GM12878 (cell line): ENCODE measurements around the gene CUL1. TPM values are rescaled to one million over a fixed set of nuclear protein-coding genes. Genes with fewer than 3 reads are reported as not detected.

Experiments
- ATAC-seq: fragments of 200-7000 bp; cut with Tn5 transposase; 3 replicates; pipeline ENCODE4 v1.9.1; 2020; ENCODE audit warnings: mild to moderate bottlenecking, moderate library complexity
- BruUV-seq: library from RNA; stranded (reverse); fragments of 400-500 nt; replicated peaks from 2 replicates; lab custom pipeline; 2021; lab: Mats Ljungman, UMichigan
- CTCF ChIA-PET: fragments of 300-600 bp; sonication (Branson Sonifier 250); formaldehyde crosslinking; extraction: SDS; loops from one replicate; lab custom pipeline; 2021; ENCODE audit warnings: inconsistent platforms; lab: Yijun Ruan, JAX
- POLR2A ChIA-PET: fragments of 350-600 bp; formaldehyde crosslinking; extraction: SDS; loops from one replicate; lab custom pipeline; 2021; ENCODE audit warnings: inconsistent platforms; lab: Charles Lee
- RAD21 ChIA-PET: fragments of 300-600 bp; sonication (Branson Sonifier 250); formaldehyde crosslinking; loops from one replicate; lab custom pipeline; 2023; ENCODE audit warnings: antibody characterized with exemption; ENCODE audit not compliant: unreplicated experiment; lab: Charles Lee
- SMC1A ChIA-PET: fragments of 300-600 bp; sonication (Branson Sonifier 250); formaldehyde crosslinking; loops from one replicate; lab custom pipeline; 2023; ENCODE audit not compliant: unreplicated experiment, uncharacterized antibody; lab: Charles Lee
- DNase-seq: peaks from one replicate; pipeline ENCODE4 v3.0.0-alpha.2; 2011; ENCODE audit warnings: low read depth, low spot score
- FAIRE-seq: peaks from 3 replicates; lab custom pipeline; 2011; peaks lifted over from hg19 to GRCh38; lab: Jason Lieb, UNC
- H2AFZ ChIP-seq: 2 replicates; pipeline ENCODE4 v1.6.0; 2011; ENCODE audit warnings: low read depth, low read length, control low read depth; ENCODE audit not compliant: control insufficient read depth
- H3K27ac ChIP-seq: 2 replicates; pipeline ENCODE4 v1.5.1; 2011; ENCODE audit warnings: control low read depth; ENCODE audit not compliant: control insufficient read depth, insufficient read depth
- H3K27me3 ChIP-seq, 2 experiments: replicated peaks in 1 of 2; 2 replicates each; pipeline versions ENCODE4 v1.6.0 to v1.6.1; 2011; ENCODE audit warnings: low read length in 1 of 2; ENCODE audit not compliant: control insufficient read depth in 2 of 2, insufficient read depth in 2 of 2
- H3K36me3 ChIP-seq, 2 experiments: 2 replicates each; pipeline ENCODE4 v1.5.1; 2011; ENCODE audit warnings: low read length in 1 of 2; ENCODE audit not compliant: control insufficient read depth in 2 of 2, insufficient read depth in 2 of 2
- H3K4me1 ChIP-seq: 2 replicates; pipeline ENCODE4 v1.6.1; 2011; ENCODE audit warnings: mild to moderate bottlenecking, low read length, moderate library complexity, mixed read lengths; ENCODE audit not compliant: control insufficient read depth, insufficient read depth
- H3K4me2 ChIP-seq: 2 replicates; pipeline ENCODE4 v1.6.0; 2011; ENCODE audit warnings: control low read depth; ENCODE audit not compliant: control insufficient read depth, insufficient read depth
- H3K4me3 ChIP-seq: fragments of 200-600 bp; sonication (generic); 2 replicates; pipeline ENCODE4 v1.5.1; 2016
- H3K79me2 ChIP-seq: 2 replicates; pipeline ENCODE4 v1.6.0; 2011; ENCODE audit warnings: low read length; ENCODE audit not compliant: control insufficient read depth, insufficient read depth
- H3K9ac ChIP-seq: 2 replicates; pipeline ENCODE4 v1.8.0; 2011; ENCODE audit warnings: low read length, control low read depth, mixed read lengths; ENCODE audit not compliant: control insufficient read depth, insufficient read depth
- H3K9me3 ChIP-seq: replicated peaks from 3 replicates; pipeline ENCODE4 v1.5.1; 2011; ENCODE audit warnings: mild to moderate bottlenecking, low read length; ENCODE audit not compliant: control insufficient read depth, insufficient read depth
- H4K20me1 ChIP-seq: 2 replicates; pipeline ENCODE4 v1.6.0; 2011; ENCODE audit not compliant: control insufficient read depth, insufficient read depth
- NFXL1 ChIP-seq: fragments of 450-650 bp; IDR thresholded peaks from 2 replicates; pipeline ENCODE4 v1.6.1; 2017; ENCODE audit warnings: antibody characterized with exemption, mild to moderate bottlenecking, borderline replicate concordance
- NR2C1 ChIP-seq: fragments of 450-650 bp; IDR thresholded peaks from 2 replicates; pipeline ENCODE4 v1.6.1; 2017; ENCODE audit warnings: antibody characterized with exemption, mild to moderate bottlenecking, moderate library complexity
- PKNOX1 ChIP-seq: fragments of 450-650 bp; IDR thresholded peaks from 2 replicates; pipeline ENCODE4 v1.6.1; 2016; ENCODE audit warnings: mild to moderate bottlenecking
- POLR2AphosphoS2 ChIP-seq: IDR thresholded peaks from 2 replicates; pipeline ENCODE4 v1.6.1; 2011; ENCODE audit warnings: low read depth, mild to moderate bottlenecking, low read length, improper control_type of control experiment, moderate library complexity
- SMARCA5 ChIP-seq: fragments of 450-650 bp; IDR thresholded peaks from 2 replicates; pipeline ENCODE4 v1.6.1; 2017; ENCODE audit warnings: mild to moderate bottlenecking
- TCF3 ChIP-seq: IDR thresholded peaks from 2 replicates; pipeline ENCODE4 v1.6.1; 2012; ENCODE audit warnings: low read depth, mild to moderate bottlenecking, low read length, borderline replicate concordance; ENCODE audit not compliant: insufficient read depth
- USF2 ChIP-seq: IDR thresholded peaks from 2 replicates; pipeline ENCODE4 v1.6.1; 2011; ENCODE audit warnings: low read depth, low read length, improper control_type of control experiment, borderline replicate concordance
- YY1 ChIP-seq: IDR thresholded peaks from 2 replicates; pipeline ENCODE4 v1.6.1; 2011; ENCODE audit warnings: low read depth, mild to moderate bottlenecking, low read length
- ZBTB11 ChIP-seq: fragments of 450-650 bp; formaldehyde crosslinking; IDR thresholded peaks from 2 replicates; pipeline ENCODE4 v1.5.0; 2022; ENCODE audit warnings: mild to moderate bottlenecking, missing genetic modification characterization
- ZBTB40 ChIP-seq: fragments of 450-650 bp; IDR thresholded peaks from 2 replicates; pipeline ENCODE4 v1.6.1; 2016; ENCODE audit warnings: mild to moderate bottlenecking, moderate library complexity, borderline replicate concordance
- WGBS: methylation state at CpG from one replicate; pipeline ENCODE4 v1.1.6; 2016; ENCODE audit warnings: low lambda C conversion rate; ENCODE audit not compliant: insufficient replicate concordance, insufficient coverage; ENCODE audit errors: missing lambda C conversion rate; 5-methylcytosine and 5-hydroxymethylcytosine counted together
- in situ Hi-C: fragments of 300-500 bp; cut with MboI; formaldehyde crosslinking; loops from 9 replicates; pipeline ENCODE4 v1.14.3; 2018; ENCODE audit warnings: mixed read lengths
- intact Hi-C: fragments of 100-400 bp; cut with micrococcal nuclease; formaldehyde crosslinking; loops from one replicate; pipeline ENCODE4 v1.14.2; 2022; ENCODE audit not compliant: unreplicated experiment
- polyA plus RNA-seq, 11 experiments: library from polyadenylated mRNA; depleted of rRNA in 4 of 11; unstranded in 6 of 11; stranded (reverse) in 5 of 11; fragments of >200 nt; fragmentation: Nextera tagmentation in 4 of 11; fragmentation: Illumina TruSeq in 1 of 11; extraction: Ambion mirVana in 4 of 11; extraction: Trizol in 1 of 11; gene quantifications; 1 replicate in 1 of 11; 2 replicates in 10 of 11; pipeline versions ENCODE4 v1.2.1 to v1.2.3, GENCODE V29; 2011 to 2016; ENCODE audit warnings: inconsistent platforms in 2 of 11, missing spikeins in 2 of 11, low read depth in 1 of 11
- total RNA-seq, 4 experiments: library from RNA; depleted of rRNA in 3 of 4; stranded (reverse); fragments of >200 nt in 3 of 4; fragmentation: Illumina TruSeq in 1 of 4; extraction: Trizol in 1 of 4; gene quantifications; 2 replicates each; pipeline versions ENCODE4 v1.2.1 to v1.2.3, GENCODE V29; 2013 to 2021

The CUL1 gene
- total and polyA plus RNA-seq, 10 of the 15 experiments (the other 5 are each of a cell fraction or from before 2014, with no cell fraction given): 13.3 to 63.9 (median 45.9) TPM

GRCh38 chr7:148696787-148697186, 1.9 kb upstream of the CUL1 start:
- intact Hi-C loops (no loop called here), in situ Hi-C loops (no loop called here)
- peaks cover 4% of the 10 kb centered on the region; the same call in 1 of the 2 replicates for H4K20me1 ChIP-seq
- FAIRE-seq (no peak), ATAC-seq (no peak), DNase-seq (no peak)
- WGBS: 98% methylated on average over 5 of the region's 5 CpGs
- H3K27ac ChIP-seq: no peak overlapping the region
- ChIA-PET POLR2A (interaction anchor here (1.1 kb wide), 1 partner anchor 136 kb away, joined by 3 read pairs; no protein-coding TSS in a partner anchor), RAD21 (no interaction called here), CTCF (interaction anchor here (0.9 kb wide), 1 partner anchor 8 kb away, joined by 3 read pairs; no protein-coding TSS in a partner anchor), SMC1A (no interaction called here)
- peaks cover 9% of the 10 kb centered on the region for H3K4me1 ChIP-seq
- no TSS peak for BruUV-seq
- H3K36me3 ChIP-seq: no peaks in the 10 kb centered on the region
- H3K9me3 ChIP-seq: no peaks in the 10 kb centered on the region
- H3K79me2 ChIP-seq: peaks cover 34% of the 10 kb centered on the region
- no peak overlapping the region for H2AFZ ChIP-seq
- H3K27me3 ChIP-seq: no peaks in the 10 kb centered on the region
- H3K4me2 ChIP-seq: no peak overlapping the region
- no peak overlapping the region for H3K4me3 ChIP-seq
- no peak overlapping the region for H3K9ac ChIP-seq
- TF ChIP-seq TCF3 (no peak), NR2C1 (no peak), ZBTB40 (no peak), PKNOX1 (no peak), YY1 (no peak), USF2 (no peak), NFXL1 (no peak), POLR2AphosphoS2 (no peak), ZBTB11 (no peak), SMARCA5 (no peak)
